A549 (cell line): ENCODE data around the gene TECPR2.

Experiments
- CBX8 ChIP-seq: fragments of 200-600 bp; sonication (generic); IDR thresholded peaks from 2 replicates; pipeline ENCODE4 v1.6.1; 2016
- HDAC2 ChIP-seq: fragments of 200-600 bp; sonication (generic); IDR thresholded peaks from 2 replicates; pipeline ENCODE4 v1.6.1; 2016
- HOXA7 ChIP-seq: fragments of 250-450 bp; sonication (Bioruptor Pico); IDR thresholded peaks from 2 replicates; pipeline ENCODE4 v1.5.0; 2020; ENCODE audit warnings: mild to moderate bottlenecking, moderate library complexity
- JUN ChIP-seq, 2 experiments: fragments of >200 bp; sonication (Bioruptor Twin); formaldehyde crosslinking; IDR thresholded peaks; 2 replicates in 1 of 2; 3 replicates in 1 of 2; pipeline ENCODE4 v1.6.1; 2016 to 2017
- JUNB ChIP-seq: fragments of >200 bp; sonication (Bioruptor Twin); formaldehyde crosslinking; IDR thresholded peaks from 2 replicates; pipeline ENCODE4 v1.6.1; 2016
- MAFK ChIP-seq: fragments of 450-650 bp; IDR thresholded peaks from 2 replicates; pipeline ENCODE4 v1.6.1; 2014; ENCODE audit not compliant: partially characterized antibody
- POLR2A ChIP-seq: IDR thresholded peaks from 2 replicates; pipeline ENCODE4 v1.6.1; 2012; ENCODE audit warnings: mild to moderate bottlenecking, low read length
- RCOR1 ChIP-seq: fragments of 150-350 bp; IDR thresholded peaks from 2 replicates; pipeline ENCODE4 v1.6.1; 2014; ENCODE audit warnings: antibody characterized with exemption, low read length, low read depth
- RFX5 ChIP-seq: fragments of 450-650 bp; IDR thresholded peaks from 2 replicates; pipeline ENCODE4 v1.7.1; 2014; ENCODE audit warnings: antibody characterized with exemption, mild to moderate bottlenecking, moderate library complexity
- TF ChIP-seq, protein P1 (sequence below): fragments of >200 bp; sonication (Bioruptor Twin); formaldehyde crosslinking; IDR thresholded peaks from 3 replicates; pipeline ENCODE4 v1.6.1; 2016
- TF ChIP-seq, protein P2 (sequence below): fragments of 200-600 bp; sonication (generic); IDR thresholded peaks from 2 replicates; pipeline ENCODE4 v1.6.1; 2016; ENCODE audit warnings: antibody characterized with exemption, mild to moderate bottlenecking, moderate library complexity
- TF ChIP-seq, protein P3 (sequence below): fragments of >200 bp; sonication (Bioruptor Twin); formaldehyde crosslinking; IDR thresholded peaks from 3 replicates; pipeline ENCODE4 v1.5.1; 2016
- TF ChIP-seq, protein P4 (sequence below): fragments of 150-350 bp; IDR thresholded peaks from 2 replicates; pipeline ENCODE4 v1.6.1; 2014; ENCODE audit warnings: low read depth, mild to moderate bottlenecking, low read length

DNA sequence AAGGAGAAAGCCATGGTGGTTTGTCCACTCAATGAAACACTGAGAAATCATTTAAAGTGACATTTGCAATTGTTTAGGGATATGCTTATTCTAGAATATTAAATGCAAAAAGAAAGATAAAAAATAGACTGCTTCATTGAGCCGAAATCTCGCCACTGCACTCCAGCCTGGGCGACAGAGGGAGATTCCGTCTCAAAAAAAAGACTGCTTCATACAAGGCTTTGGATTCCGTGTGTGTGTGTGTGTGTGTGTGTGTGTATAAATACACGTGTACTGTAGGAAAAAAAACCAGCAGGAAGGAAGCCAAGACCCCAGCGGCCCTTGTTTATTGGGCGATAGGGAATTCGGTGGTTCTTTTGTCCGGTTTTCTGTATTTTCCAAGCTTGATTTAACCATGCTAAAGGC, 46.4 kb upstream of the TECPR2 start:
- TF ChIP-seq, protein P1, sequence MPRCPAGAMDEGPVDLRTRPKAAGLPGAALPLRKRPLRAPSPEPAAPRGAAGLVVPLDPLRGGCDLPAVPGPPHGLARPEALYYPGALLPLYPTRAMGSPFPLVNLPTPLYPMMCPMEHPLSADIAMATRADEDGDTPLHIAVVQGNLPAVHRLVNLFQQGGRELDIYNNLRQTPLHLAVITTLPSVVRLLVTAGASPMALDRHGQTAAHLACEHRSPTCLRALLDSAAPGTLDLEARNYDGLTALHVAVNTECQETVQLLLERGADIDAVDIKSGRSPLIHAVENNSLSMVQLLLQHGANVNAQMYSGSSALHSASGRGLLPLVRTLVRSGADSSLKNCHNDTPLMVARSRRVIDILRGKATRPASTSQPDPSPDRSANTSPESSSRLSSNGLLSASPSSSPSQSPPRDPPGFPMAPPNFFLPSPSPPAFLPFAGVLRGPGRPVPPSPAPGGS: no peak
- TF ChIP-seq JUNB (no peak), RCOR1 (no peak), POLR2A (no peak), MAFK (no peak), HOXA7 (CRISPR knock-in tag) (no peak), RFX5 (no peak), JUN (IDR thresholded peaks at IDR 0.05) (no peak), HDAC2 (no peak), CBX8 (no peak)
- TF ChIP-seq, protein P2, sequence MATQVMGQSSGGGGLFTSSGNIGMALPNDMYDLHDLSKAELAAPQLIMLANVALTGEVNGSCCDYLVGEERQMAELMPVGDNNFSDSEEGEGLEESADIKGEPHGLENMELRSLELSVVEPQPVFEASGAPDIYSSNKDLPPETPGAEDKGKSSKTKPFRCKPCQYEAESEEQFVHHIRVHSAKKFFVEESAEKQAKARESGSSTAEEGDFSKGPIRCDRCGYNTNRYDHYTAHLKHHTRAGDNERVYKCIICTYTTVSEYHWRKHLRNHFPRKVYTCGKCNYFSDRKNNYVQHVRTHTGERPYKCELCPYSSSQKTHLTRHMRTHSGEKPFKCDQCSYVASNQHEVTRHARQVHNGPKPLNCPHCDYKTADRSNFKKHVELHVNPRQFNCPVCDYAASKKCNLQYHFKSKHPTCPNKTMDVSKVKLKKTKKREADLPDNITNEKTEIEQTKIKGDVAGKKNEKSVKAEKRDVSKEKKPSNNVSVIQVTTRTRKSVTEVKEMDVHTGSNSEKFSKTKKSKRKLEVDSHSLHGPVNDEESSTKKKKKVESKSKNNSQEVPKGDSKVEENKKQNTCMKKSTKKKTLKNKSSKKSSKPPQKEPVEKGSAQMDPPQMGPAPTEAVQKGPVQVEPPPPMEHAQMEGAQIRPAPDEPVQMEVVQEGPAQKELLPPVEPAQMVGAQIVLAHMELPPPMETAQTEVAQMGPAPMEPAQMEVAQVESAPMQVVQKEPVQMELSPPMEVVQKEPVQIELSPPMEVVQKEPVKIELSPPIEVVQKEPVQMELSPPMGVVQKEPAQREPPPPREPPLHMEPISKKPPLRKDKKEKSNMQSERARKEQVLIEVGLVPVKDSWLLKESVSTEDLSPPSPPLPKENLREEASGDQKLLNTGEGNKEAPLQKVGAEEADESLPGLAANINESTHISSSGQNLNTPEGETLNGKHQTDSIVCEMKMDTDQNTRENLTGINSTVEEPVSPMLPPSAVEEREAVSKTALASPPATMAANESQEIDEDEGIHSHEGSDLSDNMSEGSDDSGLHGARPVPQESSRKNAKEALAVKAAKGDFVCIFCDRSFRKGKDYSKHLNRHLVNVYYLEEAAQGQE: no peak
- TF ChIP-seq, protein P3, sequence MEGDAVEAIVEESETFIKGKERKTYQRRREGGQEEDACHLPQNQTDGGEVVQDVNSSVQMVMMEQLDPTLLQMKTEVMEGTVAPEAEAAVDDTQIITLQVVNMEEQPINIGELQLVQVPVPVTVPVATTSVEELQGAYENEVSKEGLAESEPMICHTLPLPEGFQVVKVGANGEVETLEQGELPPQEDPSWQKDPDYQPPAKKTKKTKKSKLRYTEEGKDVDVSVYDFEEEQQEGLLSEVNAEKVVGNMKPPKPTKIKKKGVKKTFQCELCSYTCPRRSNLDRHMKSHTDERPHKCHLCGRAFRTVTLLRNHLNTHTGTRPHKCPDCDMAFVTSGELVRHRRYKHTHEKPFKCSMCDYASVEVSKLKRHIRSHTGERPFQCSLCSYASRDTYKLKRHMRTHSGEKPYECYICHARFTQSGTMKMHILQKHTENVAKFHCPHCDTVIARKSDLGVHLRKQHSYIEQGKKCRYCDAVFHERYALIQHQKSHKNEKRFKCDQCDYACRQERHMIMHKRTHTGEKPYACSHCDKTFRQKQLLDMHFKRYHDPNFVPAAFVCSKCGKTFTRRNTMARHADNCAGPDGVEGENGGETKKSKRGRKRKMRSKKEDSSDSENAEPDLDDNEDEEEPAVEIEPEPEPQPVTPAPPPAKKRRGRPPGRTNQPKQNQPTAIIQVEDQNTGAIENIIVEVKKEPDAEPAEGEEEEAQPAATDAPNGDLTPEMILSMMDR: no peak
- TF ChIP-seq, protein P4, sequence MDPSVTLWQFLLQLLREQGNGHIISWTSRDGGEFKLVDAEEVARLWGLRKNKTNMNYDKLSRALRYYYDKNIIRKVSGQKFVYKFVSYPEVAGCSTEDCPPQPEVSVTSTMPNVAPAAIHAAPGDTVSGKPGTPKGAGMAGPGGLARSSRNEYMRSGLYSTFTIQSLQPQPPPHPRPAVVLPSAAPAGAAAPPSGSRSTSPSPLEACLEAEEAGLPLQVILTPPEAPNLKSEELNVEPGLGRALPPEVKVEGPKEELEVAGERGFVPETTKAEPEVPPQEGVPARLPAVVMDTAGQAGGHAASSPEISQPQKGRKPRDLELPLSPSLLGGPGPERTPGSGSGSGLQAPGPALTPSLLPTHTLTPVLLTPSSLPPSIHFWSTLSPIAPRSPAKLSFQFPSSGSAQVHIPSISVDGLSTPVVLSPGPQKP: no peak
